Gastrocnemius medialis (tissue), 4 donors: ENCODE results near the gene XPR1.

ENCODE experiments used
- POLR2A ChIP-seq, 2 donors: fragments of 450-650 bp; IDR thresholded peaks; one replicate each; pipeline ENCODE4 v1.6.1; 2017; ENCODE audit warnings: antibody characterized with exemption in 2 of 2, mild to moderate bottlenecking in 2 of 2, moderate library complexity in 2 of 2
- TF ChIP-seq, protein P1 (sequence below), 5 experiments: fragments of 450-650 bp in 3 of 5; fragments of 200-600 bp in 2 of 5; sonication (generic) in 2 of 5; IDR thresholded peaks in 4 of 5; conservative IDR thresholded peaks in 1 of 5; 1 replicate in 4 of 5; 2 replicates in 1 of 5; pipeline ENCODE4 v1.5.1; 2016 to 2019; ENCODE audit warnings: antibody characterized with exemption in 5 of 5, mild to moderate bottlenecking in 3 of 5, moderate library complexity in 3 of 5

DNA sequence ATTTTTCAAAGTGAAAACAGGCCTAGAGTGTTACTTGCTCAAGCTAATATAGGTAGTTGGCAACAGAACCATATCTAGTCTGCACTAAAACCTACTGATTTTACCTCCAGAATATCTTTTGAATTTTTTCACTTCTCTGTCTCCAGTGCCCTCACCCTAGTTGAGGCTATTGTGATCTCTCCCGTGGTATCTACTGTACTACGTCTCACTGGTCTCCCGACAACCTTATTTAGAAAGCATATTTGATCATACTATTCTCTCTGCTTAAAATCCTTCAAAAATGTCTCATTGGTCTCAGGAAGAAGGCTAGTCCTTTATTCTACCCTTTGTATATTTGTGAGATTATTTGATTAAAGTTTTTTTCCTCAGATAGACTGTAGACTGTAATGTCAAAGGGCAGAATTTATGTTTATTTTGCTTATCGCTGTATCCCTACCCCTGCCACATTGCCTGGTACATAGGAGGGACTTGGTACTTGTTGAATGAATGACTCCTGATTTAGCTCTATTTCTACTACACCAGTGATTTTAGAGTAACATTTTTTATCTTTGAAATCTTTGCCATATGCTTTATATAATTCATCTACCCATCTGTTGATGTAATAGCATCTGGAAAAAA, 145.4 kb downstream of the XPR1 start:
- TF ChIP-seq, protein P1, sequence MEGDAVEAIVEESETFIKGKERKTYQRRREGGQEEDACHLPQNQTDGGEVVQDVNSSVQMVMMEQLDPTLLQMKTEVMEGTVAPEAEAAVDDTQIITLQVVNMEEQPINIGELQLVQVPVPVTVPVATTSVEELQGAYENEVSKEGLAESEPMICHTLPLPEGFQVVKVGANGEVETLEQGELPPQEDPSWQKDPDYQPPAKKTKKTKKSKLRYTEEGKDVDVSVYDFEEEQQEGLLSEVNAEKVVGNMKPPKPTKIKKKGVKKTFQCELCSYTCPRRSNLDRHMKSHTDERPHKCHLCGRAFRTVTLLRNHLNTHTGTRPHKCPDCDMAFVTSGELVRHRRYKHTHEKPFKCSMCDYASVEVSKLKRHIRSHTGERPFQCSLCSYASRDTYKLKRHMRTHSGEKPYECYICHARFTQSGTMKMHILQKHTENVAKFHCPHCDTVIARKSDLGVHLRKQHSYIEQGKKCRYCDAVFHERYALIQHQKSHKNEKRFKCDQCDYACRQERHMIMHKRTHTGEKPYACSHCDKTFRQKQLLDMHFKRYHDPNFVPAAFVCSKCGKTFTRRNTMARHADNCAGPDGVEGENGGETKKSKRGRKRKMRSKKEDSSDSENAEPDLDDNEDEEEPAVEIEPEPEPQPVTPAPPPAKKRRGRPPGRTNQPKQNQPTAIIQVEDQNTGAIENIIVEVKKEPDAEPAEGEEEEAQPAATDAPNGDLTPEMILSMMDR (IDR thresholded peaks at IDR 0.05 in 4 of 5, conservative IDR thresholded peaks at IDR 0.05 in 1 of 5): no peak
- no peak for TF ChIP-seq POLR2A (IDR thresholded peaks at IDR 0.05)
